DOHH2 (cell line): ENCODE data around the gene HOXB1.

Experiments used
- H3F3A ChIP-seq: fragments of 200-600 bp; sonication (generic), shearing (Covaris generic); 2 replicates; pipeline ENCODE4 v1.6.0; 2016; ENCODE audit warnings: antibody characterized with exemption, mild to moderate bottlenecking; ENCODE audit not compliant: control insufficient read depth, insufficient read depth
- H3K27ac ChIP-seq: fragments of 200-600 bp; sonication (generic); 2 replicates; pipeline ENCODE4 v1.5.1; 2014; ENCODE audit warnings: low read depth, mild to moderate bottlenecking, low read length, moderate library complexity
- H3K27me3 ChIP-seq: fragments of 200-600 bp; sonication (generic); 2 replicates; pipeline ENCODE4 v1.6.1; 2014; ENCODE audit warnings: mild to moderate bottlenecking, low read length, mixed read lengths; ENCODE audit not compliant: control insufficient read depth
- H3K36me3 ChIP-seq: fragments of 200-600 bp; sonication (generic); 2 replicates; pipeline ENCODE4 v1.6.1; 2014; ENCODE audit warnings: mild to moderate bottlenecking, low read length, moderate library complexity, mixed read lengths; ENCODE audit not compliant: control insufficient read depth
- H3K4me1 ChIP-seq: fragments of 200-600 bp; sonication (generic); 2 replicates; pipeline ENCODE4 v1.6.1; 2014; ENCODE audit warnings: mild to moderate bottlenecking, low read length, mixed read lengths; ENCODE audit not compliant: control insufficient read depth
- H3K4me2 ChIP-seq: fragments of 200-600 bp; sonication (generic); 2 replicates; pipeline ENCODE4 v1.6.0; 2014; ENCODE audit warnings: mild to moderate bottlenecking, low read length, moderate library complexity
- H3K4me3 ChIP-seq: fragments of 200-600 bp; sonication (generic); 2 replicates; pipeline ENCODE4 v1.5.1; 2014; ENCODE audit warnings: mild to moderate bottlenecking, low read length, mixed read lengths
- H3K79me2 ChIP-seq: fragments of 200-600 bp; sonication (generic); 2 replicates; pipeline ENCODE4 v1.6.1; 2014; ENCODE audit warnings: mild to moderate bottlenecking, low read length, mixed read lengths; ENCODE audit not compliant: control insufficient read depth
- H3K9me2 ChIP-seq: fragments of 200-600 bp; sonication (generic); replicated peaks from 2 replicates; pipeline ENCODE4 v1.6.1; 2014; ENCODE audit warnings: mild to moderate bottlenecking, low read length, mixed read lengths; ENCODE audit not compliant: control insufficient read depth
- H3K9me3 ChIP-seq: fragments of 200-600 bp; sonication (generic); 2 replicates; pipeline ENCODE4 v1.6.1; 2014; ENCODE audit warnings: antibody characterized with exemption, low read length, mixed read lengths; ENCODE audit not compliant: control insufficient read depth, insufficient read depth
- H4K20me1 ChIP-seq: fragments of 200-600 bp; sonication (generic); 2 replicates; pipeline ENCODE4 v1.6.0; 2014; ENCODE audit warnings: low read depth, mild to moderate bottlenecking, antibody characterized with exemption, low read length, moderate library complexity; ENCODE audit not compliant: control insufficient read depth, insufficient read depth
- EZH2phosphoT487 ChIP-seq: fragments of 200-600 bp; sonication (generic); IDR thresholded peaks from 2 replicates; pipeline ENCODE4 v1.6.1; 2017; ENCODE audit warnings: borderline replicate concordance, mild to moderate bottlenecking, antibody characterized with exemption, low read length, moderate library complexity, mixed read lengths
- TF ChIP-seq, protein P1 (sequence below): fragments of 200-600 bp; sonication (generic); IDR thresholded peaks from one replicate; pipeline ENCODE4 v1.5.1; 2014; ENCODE audit warnings: antibody characterized with exemption, mild to moderate bottlenecking, low read depth, low read length; ENCODE audit not compliant: poor library complexity, severe bottlenecking

The HOXB1 gene

DNA sequence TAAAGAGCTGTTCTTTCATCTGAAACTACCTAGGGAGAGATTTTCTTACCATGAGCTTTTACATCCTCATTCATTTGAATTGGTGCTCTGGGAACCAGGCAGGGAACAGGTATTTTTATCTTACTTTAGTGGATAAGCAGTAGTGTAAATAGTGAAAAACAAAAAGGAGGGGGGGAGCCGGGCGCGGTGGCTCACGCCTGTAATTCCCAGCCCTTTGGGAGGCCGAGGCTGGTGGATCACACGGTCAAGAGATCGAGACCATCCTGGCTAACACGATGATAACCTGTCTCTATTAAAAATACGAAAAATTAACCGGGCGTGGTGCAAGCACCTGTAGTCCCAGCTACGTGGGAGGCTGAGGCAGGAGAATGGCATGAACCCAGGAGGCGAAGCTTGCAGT, 41.0 kb downstream of the HOXB1 start:
- no peaks in the 10 kb centered on the region for H3K9me3 ChIP-seq
- H4K20me1 ChIP-seq = no peaks in the 10 kb centered on the region; the same call in 1 of the 2 replicates
- no peaks in the 10 kb centered on the region for H3K9me2 ChIP-seq
- H3F3A ChIP-seq = no peaks in the 10 kb centered on the region
- H3K4me1 ChIP-seq = peaks cover 3% of the 10 kb centered on the region; the same call in 1 of the 2 replicates
- H3K27me3 ChIP-seq = peaks cover 26% of the 10 kb centered on the region
- no peak overlapping the region for H3K27ac ChIP-seq
- H3K79me2 ChIP-seq = no peaks in the 10 kb centered on the region
- no peak overlapping the region for H3K4me3 ChIP-seq
- no peak overlapping the region for H3K4me2 ChIP-seq
- H3K36me3 ChIP-seq = no peaks in the 10 kb centered on the region
- TF ChIP-seq, protein P1, sequence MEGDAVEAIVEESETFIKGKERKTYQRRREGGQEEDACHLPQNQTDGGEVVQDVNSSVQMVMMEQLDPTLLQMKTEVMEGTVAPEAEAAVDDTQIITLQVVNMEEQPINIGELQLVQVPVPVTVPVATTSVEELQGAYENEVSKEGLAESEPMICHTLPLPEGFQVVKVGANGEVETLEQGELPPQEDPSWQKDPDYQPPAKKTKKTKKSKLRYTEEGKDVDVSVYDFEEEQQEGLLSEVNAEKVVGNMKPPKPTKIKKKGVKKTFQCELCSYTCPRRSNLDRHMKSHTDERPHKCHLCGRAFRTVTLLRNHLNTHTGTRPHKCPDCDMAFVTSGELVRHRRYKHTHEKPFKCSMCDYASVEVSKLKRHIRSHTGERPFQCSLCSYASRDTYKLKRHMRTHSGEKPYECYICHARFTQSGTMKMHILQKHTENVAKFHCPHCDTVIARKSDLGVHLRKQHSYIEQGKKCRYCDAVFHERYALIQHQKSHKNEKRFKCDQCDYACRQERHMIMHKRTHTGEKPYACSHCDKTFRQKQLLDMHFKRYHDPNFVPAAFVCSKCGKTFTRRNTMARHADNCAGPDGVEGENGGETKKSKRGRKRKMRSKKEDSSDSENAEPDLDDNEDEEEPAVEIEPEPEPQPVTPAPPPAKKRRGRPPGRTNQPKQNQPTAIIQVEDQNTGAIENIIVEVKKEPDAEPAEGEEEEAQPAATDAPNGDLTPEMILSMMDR = no peak
- TF ChIP-seq EZH2phosphoT487 = no peak

DNA sequence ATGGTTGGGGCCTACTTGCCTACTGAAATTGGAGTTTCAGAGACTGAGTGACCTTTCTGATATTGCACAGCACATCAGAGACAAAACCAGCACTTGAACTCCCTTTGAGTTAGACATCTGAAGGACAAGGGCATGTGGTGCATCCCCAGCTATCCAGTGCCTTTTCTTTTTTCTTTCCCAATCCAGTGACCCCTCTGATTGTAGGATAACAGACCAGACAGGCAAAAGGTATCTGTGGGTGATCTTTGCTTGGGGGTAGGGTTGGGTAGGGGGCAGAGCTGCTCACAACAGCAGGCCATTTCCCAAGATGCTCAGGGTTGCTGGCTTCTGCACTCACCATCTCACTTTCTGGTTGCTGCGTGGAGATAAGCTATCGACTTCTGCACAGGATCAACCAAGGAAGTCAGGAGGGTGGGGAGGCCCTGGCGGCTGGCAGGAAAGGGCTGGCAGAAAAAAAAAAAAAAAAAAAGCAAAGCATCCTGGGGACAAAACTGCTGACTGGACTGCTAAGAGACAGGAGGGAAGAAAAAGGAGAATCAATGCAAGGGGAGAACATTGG, 42.2 kb downstream of the HOXB1 start:
- Histone ChIP-seq H3K27me3 (peaks cover 25% of the 10 kb centered on the region), H4K20me1 (no peaks in the 10 kb centered on the region; the same call in 1 of the 2 replicates), H3K9me3 (no peaks in the 10 kb centered on the region), H3K4me1 (peaks cover 6% of the 10 kb centered on the region), H3K4me3 (no peak overlapping the region), H3K4me2 (no peak overlapping the region), H3F3A (no peaks in the 10 kb centered on the region), H3K79me2 (no peaks in the 10 kb centered on the region), H3K36me3 (no peaks in the 10 kb centered on the region), H3K9me2 (no peaks in the 10 kb centered on the region), H3K27ac (no peak overlapping the region)
- TF ChIP-seq, protein P1 = no peak
- no peak for TF ChIP-seq EZH2phosphoT487

DNA sequence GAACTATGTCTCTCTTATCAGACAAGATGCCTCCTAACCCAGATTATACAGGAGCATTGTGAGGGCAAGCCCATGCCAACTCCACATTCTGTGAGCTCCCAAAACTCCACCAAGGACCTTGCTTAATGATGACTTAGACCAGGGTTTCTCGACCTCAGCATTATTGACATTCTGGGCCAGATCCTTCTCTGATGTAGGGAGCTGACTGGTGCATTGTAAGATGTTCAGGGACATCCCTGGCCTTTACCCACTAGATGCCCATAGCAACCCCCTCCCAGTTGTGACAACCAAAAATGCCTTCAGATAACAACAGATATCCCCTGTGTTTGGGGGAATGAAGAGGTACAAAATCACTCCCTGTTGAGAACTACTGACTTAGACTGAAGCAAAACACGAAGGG, 43.6 kb downstream of the HOXB1 start:
- Histone ChIP-seq H3K27ac (no peak overlapping the region), H3K4me3 (no peak overlapping the region), H3K9me2 (no peaks in the 10 kb centered on the region), H3K27me3 (peaks cover 23% of the 10 kb centered on the region), H4K20me1 (no peaks in the 10 kb centered on the region; the same call in 1 of the 2 replicates), H3K4me2 (no peak overlapping the region), H3F3A (no peaks in the 10 kb centered on the region), H3K79me2 (no peaks in the 10 kb centered on the region), H3K4me1 (peaks cover 9% of the 10 kb centered on the region), H3K36me3 (no peaks in the 10 kb centered on the region), H3K9me3 (no peaks in the 10 kb centered on the region)
- TF ChIP-seq EZH2phosphoT487 = no peak
- TF ChIP-seq, protein P1 = no peak
